ENCODE results near the gene ALKBH4.
"Not testable (repeated sequence)": the region's sequence is repeated elsewhere in the genome, so short reads cannot be mapped to it uniquely, and the experiment has no call there.

Gene ALKBH4

DNA sequence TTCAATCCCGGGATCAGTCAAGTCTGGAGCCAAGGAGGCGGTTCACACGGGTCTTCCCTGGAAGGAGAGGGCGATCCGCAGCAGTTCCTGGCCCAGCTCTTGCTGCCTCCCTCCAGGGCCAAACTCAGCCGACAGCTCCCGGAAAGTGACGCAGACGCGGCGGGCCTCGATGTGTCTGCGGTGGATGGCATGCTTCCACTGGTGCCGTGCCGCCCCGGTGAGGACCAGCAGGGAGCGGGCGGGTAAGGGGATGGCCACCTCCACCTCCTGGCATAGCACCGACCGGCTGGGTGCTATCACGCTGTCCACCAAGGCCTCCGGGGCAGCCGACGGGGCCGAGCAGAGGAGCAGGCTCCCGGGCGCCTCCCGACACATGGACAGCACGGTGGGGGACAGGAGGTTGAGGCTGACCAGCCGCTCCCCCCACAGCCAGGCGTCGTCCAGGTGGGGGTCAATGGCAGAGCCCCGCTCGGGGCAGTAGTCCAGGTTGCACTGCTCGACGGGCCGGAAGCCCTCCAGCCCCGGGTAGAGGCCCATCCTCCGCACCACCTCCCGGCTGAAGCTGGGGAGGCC is 7.2 kb downstream of the ALKBH4 start:
- Histone ChIP-seq H3K79me2 (ENCODE audit: low read length) (peaks cover 7% of the 10 kb centered on the region), H3F3A (ENCODE audit: insufficient read depth, low read length) (0 out of 2 replicates have a peak, but pooled peaks cover 4% of the 10 kb centered on the region), H3K4me1 (ENCODE audit: low read length) (no peaks in the 10 kb centered on the region), H3K4me2 (ENCODE audit: low read depth, low read length) (no peak overlapping the region), H4K20me1 (ENCODE audit: insufficient read depth, low read length) (no peaks in the 10 kb centered on the region), H2AFZ (ENCODE audit: low read length) (no peak overlapping the region), H3K36me3 (replicated peaks; ENCODE audit: insufficient read depth, low read length) (no peaks in the 10 kb centered on the region), H3K9me2 (replicated peaks; ENCODE audit: insufficient read depth, low read length) (no peaks in the 10 kb centered on the region), H3K9me3 (replicated peaks; ENCODE audit: insufficient read depth, low read length) (no peaks in the 10 kb centered on the region), H3K9ac (ENCODE audit: low read length) (no peak overlapping the region), H3K27me3 (replicated peaks; ENCODE audit: insufficient read depth, low read length) (no peaks in the 10 kb centered on the region), H3K4me3 (ENCODE audit: low read length) (no peak overlapping the region), H3K27ac (ENCODE audit: low read length) (no peak overlapping the region)
- TF ChIP-seq, protein P1, sequence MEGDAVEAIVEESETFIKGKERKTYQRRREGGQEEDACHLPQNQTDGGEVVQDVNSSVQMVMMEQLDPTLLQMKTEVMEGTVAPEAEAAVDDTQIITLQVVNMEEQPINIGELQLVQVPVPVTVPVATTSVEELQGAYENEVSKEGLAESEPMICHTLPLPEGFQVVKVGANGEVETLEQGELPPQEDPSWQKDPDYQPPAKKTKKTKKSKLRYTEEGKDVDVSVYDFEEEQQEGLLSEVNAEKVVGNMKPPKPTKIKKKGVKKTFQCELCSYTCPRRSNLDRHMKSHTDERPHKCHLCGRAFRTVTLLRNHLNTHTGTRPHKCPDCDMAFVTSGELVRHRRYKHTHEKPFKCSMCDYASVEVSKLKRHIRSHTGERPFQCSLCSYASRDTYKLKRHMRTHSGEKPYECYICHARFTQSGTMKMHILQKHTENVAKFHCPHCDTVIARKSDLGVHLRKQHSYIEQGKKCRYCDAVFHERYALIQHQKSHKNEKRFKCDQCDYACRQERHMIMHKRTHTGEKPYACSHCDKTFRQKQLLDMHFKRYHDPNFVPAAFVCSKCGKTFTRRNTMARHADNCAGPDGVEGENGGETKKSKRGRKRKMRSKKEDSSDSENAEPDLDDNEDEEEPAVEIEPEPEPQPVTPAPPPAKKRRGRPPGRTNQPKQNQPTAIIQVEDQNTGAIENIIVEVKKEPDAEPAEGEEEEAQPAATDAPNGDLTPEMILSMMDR (IDR thresholded peaks at IDR 0.05; ENCODE audit: low read length): no peak
- TF ChIP-seq EZH2 (optimal IDR thresholded peaks at IDR 0.05; ENCODE audit: low read depth, low read length): no peak
- TF ChIP-seq EZH2phosphoT487 (IDR thresholded peaks at IDR 0.05; ENCODE audit: low read length): no peak
- DNase-seq: no peak

DNA sequence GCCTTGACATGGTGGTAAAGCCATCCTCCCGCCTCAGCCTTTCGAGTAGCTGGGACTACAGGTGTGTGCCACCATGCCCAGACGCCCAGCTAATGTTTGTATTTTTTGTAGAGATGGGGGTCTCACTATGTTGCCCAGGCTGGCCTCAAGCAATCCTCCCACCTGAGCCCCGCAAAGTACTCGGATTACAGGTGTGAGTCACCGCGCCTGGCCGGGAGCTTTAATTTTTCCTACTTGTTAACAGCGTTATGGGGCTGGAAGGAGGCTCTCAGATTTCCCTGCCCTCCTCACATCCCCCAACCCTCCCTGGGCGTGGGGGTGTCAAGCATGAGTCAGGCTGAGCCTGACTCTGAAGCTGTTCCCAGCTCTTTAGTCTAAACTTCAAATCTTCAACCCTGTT is 8.3 kb downstream of the ALKBH4 start:
- H3F3A ChIP-seq (ENCODE audit: insufficient read depth, low read length): peaks cover 9% of the 10 kb centered on the region; the same call in 1 of the 2 replicates
- no peaks in the 10 kb centered on the region for H3K36me3 ChIP-seq (replicated peaks; ENCODE audit: insufficient read depth, low read length)
- no peaks in the 10 kb centered on the region for H3K27me3 ChIP-seq (replicated peaks; ENCODE audit: insufficient read depth, low read length)
- TF ChIP-seq EZH2 (optimal IDR thresholded peaks at IDR 0.05; ENCODE audit: low read depth, low read length) (no peak), EZH2phosphoT487 (IDR thresholded peaks at IDR 0.05; ENCODE audit: low read length) (no peak)
- TF ChIP-seq, protein P1 (IDR thresholded peaks at IDR 0.05; ENCODE audit: low read length): no peak
- no peaks in the 10 kb centered on the region for H3K9me2 ChIP-seq (replicated peaks; ENCODE audit: insufficient read depth, low read length)
- H3K4me1 ChIP-seq (ENCODE audit: low read length): peaks cover 3% of the 10 kb centered on the region; the same call in 1 of the 2 replicates
- H3K4me3 ChIP-seq (ENCODE audit: low read length): no peak overlapping the region
- H3K4me2 ChIP-seq (ENCODE audit: low read depth, low read length): no peak overlapping the region
- no peak overlapping the region for H3K27ac ChIP-seq (ENCODE audit: low read length)
- no peak for DNase-seq
- H2AFZ ChIP-seq (ENCODE audit: low read length): no peak overlapping the region
- no peaks in the 10 kb centered on the region for H3K79me2 ChIP-seq (ENCODE audit: low read length)
- H3K9ac ChIP-seq (ENCODE audit: low read length): no peak overlapping the region
- no peaks in the 10 kb centered on the region for H3K9me3 ChIP-seq (replicated peaks; ENCODE audit: insufficient read depth, low read length)
- H4K20me1 ChIP-seq (ENCODE audit: insufficient read depth, low read length): no peaks in the 10 kb centered on the region

DNA sequence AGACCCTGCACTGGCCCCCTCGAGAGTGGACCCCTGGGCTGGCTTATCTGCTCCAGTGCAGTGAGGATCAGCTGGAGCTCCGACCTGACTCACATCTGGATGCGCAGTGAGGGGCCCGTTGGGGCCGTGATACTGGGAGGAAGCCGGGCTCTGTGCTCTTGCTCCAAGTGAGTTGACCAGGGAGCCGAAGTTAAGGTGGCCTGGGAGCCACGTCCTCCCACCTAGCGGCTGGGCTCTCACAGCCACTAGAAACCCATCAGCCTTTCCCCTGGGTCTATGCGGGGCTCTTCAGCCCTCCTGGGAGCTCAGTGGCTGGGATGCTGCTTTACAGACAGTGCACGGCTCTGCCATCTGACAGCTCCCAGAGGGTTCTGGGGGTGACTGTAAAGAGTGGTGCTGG is 9.1 kb downstream of the ALKBH4 start:
- 0 out of 2 replicates have a peak, but pooled peaks cover under 1% of the 10 kb centered on the region for H3K79me2 ChIP-seq (ENCODE audit: low read length)
- H3K27me3 ChIP-seq (replicated peaks; ENCODE audit: insufficient read depth, low read length): no peaks in the 10 kb centered on the region
- DNase-seq: peak; percentile 1
- TF ChIP-seq EZH2 (optimal IDR thresholded peaks at IDR 0.05; ENCODE audit: low read depth, low read length) (no peak), EZH2phosphoT487 (IDR thresholded peaks at IDR 0.05; ENCODE audit: low read length) (no peak)
- TF ChIP-seq, protein P1 (IDR thresholded peaks at IDR 0.05; ENCODE audit: low read length): no peak
- H3F3A ChIP-seq (ENCODE audit: insufficient read depth, low read length): peaks cover 13% of the 10 kb centered on the region; the same call in 1 of the 2 replicates
- no peaks in the 10 kb centered on the region for H3K36me3 ChIP-seq (replicated peaks; ENCODE audit: insufficient read depth, low read length)
- H3K4me3 ChIP-seq (ENCODE audit: low read length): no peak overlapping the region
- no peaks in the 10 kb centered on the region for H3K9me2 ChIP-seq (replicated peaks; ENCODE audit: insufficient read depth, low read length)
- no peak overlapping the region for H3K9ac ChIP-seq (ENCODE audit: low read length)
- no peaks in the 10 kb centered on the region for H4K20me1 ChIP-seq (ENCODE audit: insufficient read depth, low read length)
- no peak overlapping the region for H3K4me2 ChIP-seq (ENCODE audit: low read depth, low read length)
- no peaks in the 10 kb centered on the region for H3K9me3 ChIP-seq (replicated peaks; ENCODE audit: insufficient read depth, low read length)
- H3K27ac ChIP-seq (ENCODE audit: low read length): no peak overlapping the region
- peaks cover 8% of the 10 kb centered on the region for H3K4me1 ChIP-seq (ENCODE audit: low read length)
- no peak overlapping the region for H2AFZ ChIP-seq (ENCODE audit: low read length)

DNA sequence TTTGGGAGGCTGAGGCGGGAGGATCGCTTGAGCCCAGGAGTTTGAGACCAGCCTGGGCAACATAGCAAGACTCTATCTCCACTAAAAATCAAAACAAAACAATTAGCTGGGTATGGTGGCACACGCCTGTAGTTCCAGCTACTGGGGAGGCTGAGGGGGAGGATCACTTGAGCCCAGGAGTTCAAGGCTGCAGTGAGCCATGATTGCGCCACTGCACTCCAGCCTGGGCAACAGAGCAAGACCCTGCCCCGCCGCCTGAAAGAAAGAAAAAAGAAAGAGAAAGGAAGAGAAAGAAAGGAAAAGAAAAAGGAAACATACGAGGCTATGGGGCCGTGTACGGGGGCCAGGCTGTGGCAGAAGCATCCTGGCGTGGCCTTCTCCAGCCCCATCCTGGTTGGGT is 9.7 kb downstream of the ALKBH4 start:
- not testable (repeated sequence) for H3K27me3 ChIP-seq (replicated peaks; ENCODE audit: insufficient read depth, low read length); H3K9me3 ChIP-seq (replicated peaks; ENCODE audit: insufficient read depth, low read length); H3K4me3 ChIP-seq (ENCODE audit: low read length); H3K9ac ChIP-seq (ENCODE audit: low read length); H3K27ac ChIP-seq (ENCODE audit: low read length); H3K4me2 ChIP-seq (ENCODE audit: low read depth, low read length); H2AFZ ChIP-seq (ENCODE audit: low read length); H3K79me2 ChIP-seq (ENCODE audit: low read length); H4K20me1 ChIP-seq (ENCODE audit: insufficient read depth, low read length); H3K36me3 ChIP-seq (replicated peaks; ENCODE audit: insufficient read depth, low read length); H3K9me2 ChIP-seq (replicated peaks; ENCODE audit: insufficient read depth, low read length); DNase-seq
- Histone ChIP-seq H3F3A (ENCODE audit: insufficient read depth, low read length) (peaks cover 19% of the 10 kb centered on the region), H3K4me1 (ENCODE audit: low read length) (peaks cover 14% of the 10 kb centered on the region)

All from MM.1S (cell line).